Measurements from ENCODE around the gene RLF.

RLF gene

GRCh38 chr1:40161125-40161887 is at the start of gene RLF:
Gene RLF (plus strand): TSS chr1:40161387. CDS start chr1:40161400, 13 bp downstream.
- DNase-seq (ENCODE audit: low spot score): peak; percentile 91

- no peak for DNase-seq (ENCODE audit: low spot score)
These were observed 46.8 kb upstream of the RLF start for GRCh38 chr1:40114400-40114799.

GRCh38 chr1:40120128-40120527 is 41.1 kb upstream of the RLF start:
- DNase-seq (ENCODE audit: low spot score): no peak

GRCh38 chr1:40122855-40123254 is 38.3 kb upstream of the RLF start:
- no peak for DNase-seq (ENCODE audit: low spot score)

- DNase-seq (ENCODE audit: low spot score): no peak
These were observed 30.3 kb upstream of the RLF start for GRCh38 chr1:40130892-40131291.

GRCh38 chr1:40132383-40133311 is 28.5 kb upstream of the RLF start:
- no peak for DNase-seq (ENCODE audit: low spot score)

GRCh38 chr1:40133312-40133665 is 27.9 kb upstream of the RLF start:
- DNase-seq (ENCODE audit: low spot score): no peak

- no peak for DNase-seq (ENCODE audit: low spot score)
These were observed 27.3 kb upstream of the RLF start for GRCh38 chr1:40133839-40134238.

GRCh38 chr1:40140211-40140973 is 20.8 kb upstream of the RLF start:
- no peak for DNase-seq (ENCODE audit: low spot score)

GRCh38 chr1:40141878-40142535 is 19.2 kb upstream of the RLF start:
- no peak for DNase-seq (ENCODE audit: low spot score)

- peak; percentile 71 for DNase-seq (ENCODE audit: low spot score)
These were observed 17.2 kb upstream of the RLF start for GRCh38 chr1:40143891-40144575.

GRCh38 chr1:40151457-40152079 is 9.6 kb upstream of the RLF start:
- no peak for DNase-seq (ENCODE audit: low spot score)

- DNase-seq (ENCODE audit: low spot score): peak; percentile 60
These were observed 8.0 kb upstream of the RLF start for GRCh38 chr1:40153073-40153770.

- no peak for DNase-seq (ENCODE audit: low spot score)
These were observed 6.1 kb upstream of the RLF start for GRCh38 chr1:40155135-40155534.

- DNase-seq (ENCODE audit: low spot score): no peak
These were observed 5.3 kb upstream of the RLF start for GRCh38 chr1:40155910-40156309.

GRCh38 chr1:40160806-40161124 is 422 bp upstream of the RLF start:
- no peak for DNase-seq (ENCODE audit: low spot score)

GRCh38 chr1:40161888-40162397 is 756 bp downstream of the RLF start:
- DNase-seq (ENCODE audit: low spot score): no peak

- no peak for DNase-seq (ENCODE audit: low spot score)
These were observed 1.7 kb downstream of the RLF start for GRCh38 chr1:40162753-40163441.

- no peak for DNase-seq (ENCODE audit: low spot score)
These were observed 6.1 kb downstream of the RLF start for GRCh38 chr1:40167317-40167716.

- no peak for DNase-seq (ENCODE audit: low spot score)
These were observed 9.8 kb downstream of the RLF start for GRCh38 chr1:40171036-40171435.

Data from CD4-positive, alpha-beta T cell treated with Interleukin-15 for 4 hours (primary cell).